Activated T-cell treated with anti-CD3 and anti-CD28 coated beads for 4 hours (primary cell): ENCODE measurements around the gene PACS2.

Experiments used
- DNase-seq: peaks from one replicate; pipeline ENCODE4 v3.0.0-alpha.2; 2020

Gene PACS2

GRCh38 chr14:105375635-105376057, 61.1 kb downstream of the PACS2 start:
- no peak for DNase-seq

- no peak for DNase-seq
Observed at GRCh38 chr14:105376521-105377440, 62.2 kb downstream of the PACS2 start.

- no peak for DNase-seq
Observed at GRCh38 chr14:105377555-105378182, 63.1 kb downstream of the PACS2 start.

GRCh38 chr14:105378199-105378598, 63.7 kb downstream of the PACS2 start:
- DNase-seq: no peak

GRCh38 chr14:105378873-105379685, 64.5 kb downstream of the PACS2 start:
- no peak for DNase-seq

- DNase-seq: no peak
Observed at GRCh38 chr14:105379946-105380345, 65.4 kb downstream of the PACS2 start.

GRCh38 chr14:105380756-105381155, 66.2 kb downstream of the PACS2 start:
- no peak for DNase-seq

- DNase-seq: no peak
Observed at GRCh38 chr14:105381446-105382342, 67.1 kb downstream of the PACS2 start.

- DNase-seq: no peak
Observed at GRCh38 chr14:105382343-105383082, 68.0 kb downstream of the PACS2 start.

- no peak for DNase-seq
Observed at GRCh38 chr14:105383083-105383730, 68.7 kb downstream of the PACS2 start.

- no peak for DNase-seq
Observed at GRCh38 chr14:105384041-105384557, 69.6 kb downstream of the PACS2 start.

- no peak for DNase-seq
Observed at GRCh38 chr14:105384605-105385321, 70.2 kb downstream of the PACS2 start.

- no peak for DNase-seq
Observed at GRCh38 chr14:105385322-105385637, 70.7 kb downstream of the PACS2 start.

GRCh38 chr14:105385698-105386365, 71.3 kb downstream of the PACS2 start:
- no peak for DNase-seq

- DNase-seq: no peak
Observed at GRCh38 chr14:105386581-105387529, 72.3 kb downstream of the PACS2 start.

- no peak for DNase-seq
Observed at GRCh38 chr14:105387530-105387922, 73.0 kb downstream of the PACS2 start.

- no peak for DNase-seq
Observed at GRCh38 chr14:105388110-105388951, 73.8 kb downstream of the PACS2 start.
